Astrocyte (in vitro differentiated cells and primary cell): ENCODE measurements around the gene ZFAND2A. TPM values are rescaled to one million over a fixed set of nuclear protein-coding genes. Genes with fewer than 3 reads are reported as not detected.

ENCODE experiments used
- DNase-seq: peaks from one replicate; pipeline ENCODE4 v3.0.0-alpha.2; 2010; ENCODE audit warnings: low read depth
- FAIRE-seq: peaks from 2 replicates; lab custom pipeline; 2011; peaks lifted over from hg19 to GRCh38; lab: Jason Lieb, UNC
- H2AFZ ChIP-seq: 2 replicates; pipeline ENCODE4 v1.6.0; 2012; ENCODE audit warnings: low read depth, low read length, inconsistent platforms
- H3K27ac ChIP-seq: 2 replicates; pipeline ENCODE4 v1.5.1; 2011; ENCODE audit warnings: low read depth, low read length, inconsistent platforms
- H3K27me3 ChIP-seq: 2 replicates; pipeline ENCODE4 v1.6.0; 2011; ENCODE audit warnings: low read length, inconsistent platforms; ENCODE audit not compliant: insufficient read depth
- H3K36me3 ChIP-seq: 2 replicates; pipeline ENCODE4 v1.5.1; 2011; ENCODE audit warnings: low read length, inconsistent platforms; ENCODE audit not compliant: insufficient read depth
- H3K4me1 ChIP-seq: 2 replicates; pipeline ENCODE4 v1.5.1; 2011; ENCODE audit warnings: low read length, inconsistent platforms; ENCODE audit not compliant: insufficient read depth
- H3K4me2 ChIP-seq: 2 replicates; pipeline ENCODE4 v1.6.0; 2012; ENCODE audit warnings: low read length, inconsistent platforms
- H3K4me3 ChIP-seq: 2 replicates; pipeline ENCODE4 v1.5.1; 2011; ENCODE audit warnings: low read depth, mild to moderate bottlenecking, low read length, inconsistent platforms; ENCODE audit not compliant: insufficient read depth
- H3K79me2 ChIP-seq: 2 replicates; pipeline ENCODE4 v1.6.0; 2012; ENCODE audit warnings: mild to moderate bottlenecking, low read length, inconsistent platforms; ENCODE audit not compliant: insufficient read depth
- H3K9ac ChIP-seq: 2 replicates; pipeline ENCODE4 v1.6.0; 2012; ENCODE audit warnings: mild to moderate bottlenecking, low read length, inconsistent platforms
- H3K9me3 ChIP-seq: 2 replicates; pipeline ENCODE4 v1.5.1; 2012; ENCODE audit warnings: low read depth, mild to moderate bottlenecking, low read length, inconsistent platforms; ENCODE audit not compliant: insufficient read depth
- H4K20me1 ChIP-seq: 2 replicates; pipeline ENCODE4 v1.6.0; 2012; ENCODE audit warnings: low read length, inconsistent platforms; ENCODE audit not compliant: insufficient read depth
- H3K27ac Mint-ChIP-seq: one replicate; pipeline ENCODE4 v1.8.0; 2021; ENCODE audit warnings: mild to moderate bottlenecking, mixed read lengths; ENCODE audit not compliant: unreplicated experiment
- H3K27me3 Mint-ChIP-seq: one replicate; pipeline ENCODE4 v1.8.0; 2021; ENCODE audit warnings: low read depth, mixed read lengths; ENCODE audit not compliant: unreplicated experiment
- H3K36me3 Mint-ChIP-seq: one replicate; pipeline ENCODE4 v1.8.0; 2021; ENCODE audit warnings: low read depth, mixed read lengths; ENCODE audit not compliant: unreplicated experiment
- H3K4me1 Mint-ChIP-seq: one replicate; pipeline ENCODE4 v1.8.0; 2021; ENCODE audit warnings: low read depth, mixed read lengths; ENCODE audit not compliant: unreplicated experiment
- H3K4me3 Mint-ChIP-seq: one replicate; pipeline ENCODE4 v1.8.0; 2021; ENCODE audit warnings: mild to moderate bottlenecking, moderate library complexity, mixed read lengths; ENCODE audit not compliant: unreplicated experiment
- H3K9me3 Mint-ChIP-seq: one replicate; pipeline ENCODE4 v1.8.0; 2021; ENCODE audit warnings: mild to moderate bottlenecking, mixed read lengths; ENCODE audit not compliant: unreplicated experiment
- CTCF ChIP-seq: IDR thresholded peaks from 2 replicates; pipeline ENCODE4 v1.5.1; 2011; ENCODE audit warnings: low read depth, mild to moderate bottlenecking, inconsistent platforms, low read length, moderate library complexity; ENCODE audit not compliant: insufficient read depth
- EZH2 ChIP-seq: IDR thresholded peaks from 2 replicates; pipeline ENCODE4 v1.6.1; 2012; ENCODE audit warnings: mild to moderate bottlenecking, low read length, inconsistent platforms; ENCODE audit not compliant: insufficient read depth
- total RNA-seq: library from RNA; stranded (reverse); gene quantifications from 2 replicates; pipeline ENCODE4 v1.2.1, GENCODE V29; 2021

ZFAND2A gene
- total RNA-seq, 1 donor from 2014 or later: 45.5 TPM

- Histone ChIP-seq H3K9ac (no peak overlapping the region), H3K27me3 (no peaks in the 10 kb centered on the region), H3K4me2 (no peak overlapping the region), H3K9me3 (no peaks in the 10 kb centered on the region), H3K79me2 (peaks cover 3% of the 10 kb centered on the region), H3K4me1 (peaks cover 10% of the 10 kb centered on the region), H3K27ac (no peak overlapping the region), H3K36me3 (no peaks in the 10 kb centered on the region), H4K20me1 (peaks cover 47% of the 10 kb centered on the region), H2AFZ (no peak overlapping the region), H3K4me3 (no peak overlapping the region)
- Mint-ChIP-seq H3K27ac (no peak overlapping the region), H3K9me3 (no peaks in the 10 kb centered on the region), H3K4me1 (no peaks in the 10 kb centered on the region), H3K36me3 (peaks cover 24% of the 10 kb centered on the region), H3K4me3 (no peak overlapping the region), H3K27me3 (no peaks in the 10 kb centered on the region)
- TF ChIP-seq CTCF: no peak
- TF ChIP-seq EZH2: no peak
- DNase-seq: no peak
- FAIRE-seq: no peak
Observed at GRCh38 chr7:1113548-1113885, 46.5 kb downstream of the ZFAND2A start.

GRCh38 chr7:1112625-1113547 is 47.1 kb downstream of the ZFAND2A start:
- Mint-ChIP-seq H3K9me3 (no peaks in the 10 kb centered on the region), H3K36me3 (peaks cover 24% of the 10 kb centered on the region), H3K4me1 (no peaks in the 10 kb centered on the region), H3K27ac (no peak overlapping the region), H3K4me3 (no peak overlapping the region), H3K27me3 (no peaks in the 10 kb centered on the region)
- peaks cover 44% of the 10 kb centered on the region for H4K20me1 ChIP-seq
- no peak overlapping the region for H3K4me3 ChIP-seq
- no peaks in the 10 kb centered on the region for H3K27me3 ChIP-seq
- H2AFZ ChIP-seq: no peak overlapping the region
- TF ChIP-seq EZH2 (no peak), CTCF (no peak)
- H3K36me3 ChIP-seq: no peaks in the 10 kb centered on the region
- peaks cover 3% of the 10 kb centered on the region for H3K79me2 ChIP-seq
- no peaks in the 10 kb centered on the region for H3K9me3 ChIP-seq
- DNase-seq (no peak), FAIRE-seq (no peak)
- no peak overlapping the region for H3K27ac ChIP-seq
- no peak overlapping the region for H3K4me2 ChIP-seq
- H3K4me1 ChIP-seq: peaks cover 10% of the 10 kb centered on the region
- H3K9ac ChIP-seq: no peak overlapping the region

- Histone ChIP-seq H4K20me1 (peaks cover 45% of the 10 kb centered on the region), H3K4me1 (peaks cover 10% of the 10 kb centered on the region), H3K36me3 (no peaks in the 10 kb centered on the region), H3K27ac (no peak overlapping the region), H3K9me3 (no peaks in the 10 kb centered on the region), H3K4me2 (no peak overlapping the region), H3K9ac (no peak overlapping the region), H3K27me3 (no peaks in the 10 kb centered on the region), H3K79me2 (peaks cover 3% of the 10 kb centered on the region), H3K4me3 (no peak overlapping the region), H2AFZ (no peak overlapping the region)
- H3K27me3 Mint-ChIP-seq: no peaks in the 10 kb centered on the region
- FAIRE-seq: no peak
- TF ChIP-seq EZH2: no peak
- no peak for TF ChIP-seq CTCF
- H3K27ac Mint-ChIP-seq: no peak overlapping the region
- no peak for DNase-seq
- H3K4me3 Mint-ChIP-seq: no peak overlapping the region
- H3K4me1 Mint-ChIP-seq: no peaks in the 10 kb centered on the region
- peaks cover 21% of the 10 kb centered on the region for H3K36me3 Mint-ChIP-seq
- no peaks in the 10 kb centered on the region for H3K9me3 Mint-ChIP-seq
Observed at GRCh38 chr7:1112109-1112508, 47.9 kb downstream of the ZFAND2A start.
